NCI-H1092 (cell line): ENCODE measurements around the gene HOXD4.

Experiments
- DNase-seq: peaks from one replicate; lab custom pipeline; 2025; lab: John Stamatoyannopoulos, UW

The HOXD4 gene

DNA sequence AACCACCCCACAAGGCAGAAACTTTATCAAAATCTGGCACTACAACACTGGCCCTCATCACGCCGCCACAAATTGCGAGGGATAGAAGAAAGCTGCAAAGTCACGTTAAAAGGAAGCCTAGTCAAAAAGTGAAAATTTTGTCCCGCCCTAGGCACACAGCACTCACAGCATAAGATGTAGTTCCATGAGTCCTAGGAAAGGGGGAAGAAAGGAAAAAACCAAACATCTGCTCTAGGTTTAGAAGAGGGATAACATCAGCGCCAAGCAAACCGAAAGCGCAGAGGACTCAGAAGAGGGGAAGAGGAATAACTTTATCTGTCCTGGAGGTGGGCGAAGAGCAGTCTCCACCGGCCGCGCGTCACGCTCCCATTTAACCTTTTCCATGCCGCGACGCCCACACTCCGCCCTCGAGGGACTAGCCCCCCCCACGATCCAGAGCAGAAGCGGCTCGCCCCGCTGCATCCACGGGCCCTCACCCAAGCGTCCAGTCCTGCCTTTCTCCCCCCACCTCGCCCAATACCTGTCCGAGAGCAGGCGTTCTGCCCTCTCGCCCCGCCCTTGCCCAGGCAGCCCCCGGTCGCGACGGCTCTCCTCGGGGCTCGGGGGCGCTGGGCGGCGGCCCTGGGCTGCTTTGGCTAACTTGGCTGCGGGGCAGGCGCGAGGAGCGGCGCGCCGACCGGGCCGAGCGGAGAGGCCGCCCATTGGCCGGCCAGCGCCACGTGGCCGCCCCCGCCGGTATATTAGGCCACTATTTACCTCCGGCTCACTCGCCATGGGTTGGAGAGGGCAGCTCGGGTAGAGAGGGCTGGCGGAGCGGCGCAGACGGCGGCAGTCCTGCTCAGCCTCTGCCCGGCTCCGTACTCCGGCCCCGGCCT is 36.8 kb downstream of the HOXD4 start, which contains the start of gene HOXD1:
Gene HOXD1, plus strand, starts transcription at position 770 of the 875 bp plus-strand sequence. CDS start 134 bp downstream, outside the sequence.
- peak; percentile 32 for DNase-seq

GRCh38 chr2:176188774-176189680 is 37.7 kb downstream of the HOXD4 start:
- DNase-seq: no peak

- no peak for DNase-seq
Observed at GRCh38 chr2:176189681-176190641, 38.6 kb downstream of the HOXD4 start.

- no peak for DNase-seq
Observed at GRCh38 chr2:176192351-176192750, 41.0 kb downstream of the HOXD4 start.

DNA sequence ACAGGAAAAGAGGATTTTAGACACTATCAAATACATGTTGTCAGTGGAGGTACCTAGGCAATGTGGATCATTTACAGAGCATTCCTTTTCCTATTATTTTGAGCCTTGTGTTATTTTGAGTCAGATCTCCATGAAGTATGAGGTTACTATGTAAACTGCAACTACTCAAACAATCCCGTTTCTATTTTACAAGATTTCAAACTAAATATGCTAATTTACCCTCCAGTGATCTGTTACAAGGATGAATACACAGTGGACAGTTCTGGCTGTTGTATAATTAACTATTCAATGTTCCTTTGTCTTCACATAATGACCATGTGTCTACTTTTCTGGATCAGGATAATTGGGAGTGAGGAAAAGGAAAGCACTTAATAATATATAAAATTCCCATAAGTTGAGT is 41.7 kb downstream of the HOXD4 start:
- DNase-seq: no peak

GRCh38 chr2:176199902-176200301 is 48.6 kb downstream of the HOXD4 start:
- DNase-seq: no peak

GRCh38 chr2:176200971-176201370 is 49.6 kb downstream of the HOXD4 start:
- no peak for DNase-seq

DNA sequence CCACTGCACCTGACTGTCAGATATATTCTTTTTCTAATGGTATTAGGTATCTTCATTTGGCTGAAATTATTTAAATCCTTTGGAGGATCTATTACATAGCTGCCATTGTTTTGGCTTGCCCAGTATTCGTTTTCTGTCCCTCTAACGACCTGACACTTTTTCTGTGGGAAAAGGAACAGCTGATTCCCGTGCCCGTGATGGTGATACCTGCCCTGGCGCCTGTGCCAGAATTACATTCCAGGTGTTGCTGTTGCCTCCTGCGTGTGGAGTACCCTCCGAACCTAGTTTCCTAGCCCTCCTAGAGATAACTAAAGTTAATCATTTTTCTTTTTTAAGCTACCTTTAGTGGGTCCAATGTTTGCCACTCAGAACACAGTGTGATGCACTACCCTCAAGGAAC is 51.1 kb downstream of the HOXD4 start:
- DNase-seq: no peak
